DMS53 treated with DMSO at 0.1 percent for 48 hours (cell line): ENCODE results near the gene PAK1.

Experiments used
- DNase-seq: peaks from one replicate; lab custom pipeline; 2025; ENCODE audit not compliant: unreplicated experiment; lab: John Stamatoyannopoulos, UW

PAK1 gene

GRCh38 chr11:77375107-77375506 is 98.8 kb downstream of the PAK1 start:
- DNase-seq: no peak

GRCh38 chr11:77374611-77375031 is 99.3 kb downstream of the PAK1 start:
- DNase-seq: peak; percentile 30

GRCh38 chr11:77374108-77374507 is 99.8 kb downstream of the PAK1 start:
- no peak for DNase-seq

- no peak for DNase-seq
These were observed 101.2 kb downstream of the PAK1 start for GRCh38 chr11:77372726-77373125.

GRCh38 chr11:77371646-77372045 is 102.2 kb downstream of the PAK1 start:
- no peak for DNase-seq

GRCh38 chr11:77370217-77370616 is 103.7 kb downstream of the PAK1 start:
- DNase-seq: no peak

- no peak for DNase-seq
These were observed 112.7 kb downstream of the PAK1 start for GRCh38 chr11:77361184-77361583.

GRCh38 chr11:77359481-77359880 is 114.4 kb downstream of the PAK1 start:
- DNase-seq: no peak

- no peak for DNase-seq
These were observed 120.8 kb downstream of the PAK1 start for GRCh38 chr11:77353131-77353530.

GRCh38 chr11:77351281-77351886 is 122.5 kb downstream of the PAK1 start:
- DNase-seq: no peak

- no peak for DNase-seq
These were observed 125.9 kb downstream of the PAK1 start for GRCh38 chr11:77347948-77348347.

GRCh38 chr11:77346906-77347603 is 126.8 kb downstream of the PAK1 start:
- DNase-seq: no peak

GRCh38 chr11:77345621-77346020 is 128.3 kb downstream of the PAK1 start:
- no peak for DNase-seq

GRCh38 chr11:77340501-77340900 is 133.4 kb downstream of the PAK1 start:
- DNase-seq: no peak

GRCh38 chr11:77332259-77332658 is 141.6 kb downstream of the PAK1 start:
- no peak for DNase-seq

GRCh38 chr11:77325159-77325558 is 148.7 kb downstream of the PAK1 start:
- DNase-seq: no peak

- no peak for DNase-seq
These were observed 149.4 kb downstream of the PAK1 start for GRCh38 chr11:77324508-77324907.

GRCh38 chr11:77322926-77323590 is 150.8 kb downstream of the PAK1 start:
- no peak for DNase-seq

- DNase-seq: no peak
These were observed 151.4 kb downstream of the PAK1 start for GRCh38 chr11:77322506-77322905.

GRCh38 chr11:77320351-77320750 is 153.5 kb downstream of the PAK1 start:
- no peak for DNase-seq

- no peak for DNase-seq
These were observed 155.3 kb downstream of the PAK1 start for GRCh38 chr11:77318600-77318999.

- no peak for DNase-seq
These were observed 157.1 kb downstream of the PAK1 start for GRCh38 chr11:77316733-77317342.
